UCSD-AML1 (cell line): ENCODE measurements around the gene HES4.
"Not testable (repeated sequence)": the region's sequence is repeated elsewhere in the genome, so short reads cannot be mapped to it uniquely, and the experiment has no call there.

Experiments
- DNase-seq: peaks from one replicate; lab custom pipeline; 2025; ENCODE audit not compliant: unreplicated experiment; lab: John Stamatoyannopoulos, UW

The HES4 gene

DNA sequence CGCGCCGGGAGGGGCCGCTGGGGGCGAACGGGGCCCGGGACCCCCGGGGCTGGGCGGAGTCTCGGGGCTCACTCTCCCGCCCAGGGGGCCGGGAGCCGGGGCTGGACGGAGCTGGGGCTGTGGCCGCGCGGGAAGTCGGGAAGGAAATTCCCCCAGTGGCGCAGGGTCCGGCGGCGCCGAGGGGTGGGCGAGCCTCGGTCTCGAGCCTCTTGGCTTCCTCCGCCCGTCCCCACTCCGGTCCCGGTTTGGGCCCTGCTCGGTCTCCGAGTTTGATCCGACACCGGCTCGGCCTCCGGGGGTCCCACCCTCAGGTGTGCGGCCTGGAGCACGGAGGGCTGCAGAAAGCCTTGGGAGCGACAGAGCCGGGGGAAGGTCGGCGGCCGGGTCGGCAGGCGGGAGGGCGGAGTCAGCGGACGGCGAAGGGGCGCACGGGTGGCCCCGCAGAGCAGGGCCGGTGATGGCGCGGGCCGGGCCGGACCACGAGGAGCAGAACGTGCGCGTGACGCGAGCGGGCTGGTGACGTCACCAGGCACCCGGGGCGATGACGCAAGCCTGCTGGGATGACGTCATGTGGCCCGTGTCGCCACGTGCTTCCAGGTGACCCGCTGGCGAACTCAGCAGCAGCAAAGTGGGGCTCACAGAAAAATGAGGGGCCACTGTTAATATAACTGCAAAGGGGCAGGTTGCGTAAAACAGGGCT, 610 bp upstream of the HES4 start:
- peak; percentile 74 for DNase-seq

DNA sequence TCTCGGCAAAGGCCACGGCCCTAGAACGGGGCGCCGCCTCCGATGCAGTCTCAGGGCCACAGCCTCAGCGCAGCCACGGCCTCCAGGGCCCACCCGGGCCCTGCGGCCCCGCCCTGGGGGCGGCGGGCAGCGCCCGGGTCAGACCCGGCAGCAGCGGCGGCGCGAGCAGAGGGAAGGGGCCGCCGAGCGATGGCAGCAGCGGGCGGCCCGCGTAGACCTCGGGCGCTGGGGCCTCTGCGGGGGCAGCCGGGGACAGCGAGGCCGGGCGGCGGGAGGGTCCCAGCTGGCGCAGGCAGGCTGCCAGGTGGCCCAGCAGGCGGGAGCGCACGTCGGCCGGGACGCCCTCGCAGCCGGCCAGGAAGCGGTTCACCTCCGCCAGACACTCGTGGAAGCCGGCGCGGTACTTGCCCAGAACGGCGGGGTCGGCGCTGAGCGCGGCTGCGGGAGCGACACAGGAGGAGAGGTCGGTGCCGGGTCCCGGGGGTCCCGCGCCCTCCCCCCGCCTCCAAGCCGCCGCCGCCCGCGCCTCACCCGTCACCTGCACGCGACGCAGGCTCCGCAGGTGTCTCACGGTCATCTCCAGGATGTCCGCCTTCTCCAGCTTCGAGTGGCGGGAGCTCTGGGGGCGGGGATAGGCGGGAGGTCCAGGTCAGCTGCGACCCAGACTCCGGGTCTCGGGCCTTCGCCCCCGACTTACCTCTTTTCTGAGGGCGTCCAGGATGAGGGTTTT, 737 bp downstream of the HES4 start:
- no peak for DNase-seq

DNA sequence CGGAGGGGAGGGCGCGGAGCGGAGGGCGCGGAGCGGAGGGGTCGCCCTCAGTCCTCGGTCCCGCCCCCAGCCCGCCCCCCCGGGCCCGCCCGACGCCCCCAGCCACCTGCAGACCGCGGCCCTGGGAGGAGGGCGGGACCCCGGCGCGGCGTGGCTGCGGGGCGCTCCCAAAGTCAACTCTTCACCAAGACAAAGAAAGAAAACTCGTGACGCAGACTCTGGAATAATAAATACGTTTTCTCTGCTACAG, 1.2 kb downstream of the HES4 start:
- DNase-seq: no peak

DNA sequence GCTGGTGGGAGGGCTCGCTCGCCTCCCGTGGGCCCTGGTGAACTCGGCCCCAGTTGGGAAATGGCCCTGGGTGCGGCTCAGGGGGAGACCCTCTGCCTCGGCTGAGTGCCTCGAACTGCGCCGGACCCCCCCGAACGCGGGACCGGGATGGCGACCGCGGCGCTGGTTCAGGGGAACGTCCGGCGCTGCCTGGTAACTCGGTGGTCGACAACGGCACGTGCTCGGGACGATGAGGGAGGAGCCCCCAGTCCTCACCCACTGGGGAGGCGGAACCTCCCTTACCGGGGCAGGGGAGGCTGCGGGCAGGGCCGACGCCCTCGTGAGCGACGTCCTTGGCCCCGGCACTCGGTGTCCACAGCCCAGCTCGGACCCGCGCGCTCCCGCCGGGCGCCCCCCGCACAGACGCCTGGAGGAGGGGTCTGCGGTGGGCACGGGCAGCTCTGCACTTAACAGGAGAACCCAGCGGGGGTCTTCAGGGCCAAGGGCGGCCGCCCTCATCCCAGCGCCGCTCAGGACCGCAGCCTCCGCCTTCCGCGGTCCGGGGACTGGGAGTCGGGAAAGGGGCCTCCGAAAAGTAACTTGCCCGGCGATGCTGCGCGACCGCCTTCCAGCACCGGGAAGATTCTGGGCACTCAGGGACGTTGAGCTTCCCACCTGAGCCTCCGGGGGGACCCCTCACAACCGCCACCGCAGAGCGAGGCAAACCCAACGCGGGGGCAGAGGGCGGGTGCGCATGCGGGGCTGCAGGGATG, 1.7 kb downstream of the HES4 start:
- DNase-seq: no peak

DNA sequence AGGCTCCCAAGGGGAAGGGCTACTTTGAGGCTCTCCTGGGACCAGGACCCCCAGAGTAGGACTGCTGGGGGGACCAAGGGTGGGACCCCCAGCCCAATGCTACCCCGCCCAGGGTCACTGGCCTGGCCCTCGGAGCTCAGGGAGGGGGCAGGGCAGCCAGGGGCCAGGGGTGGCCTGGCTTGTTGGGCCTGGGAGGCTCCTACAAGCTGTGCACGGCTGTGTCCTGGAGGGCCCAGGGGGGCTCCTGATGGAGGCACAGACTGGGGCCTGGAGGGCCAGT, 2.2 kb downstream of the HES4 start:
- no peak for DNase-seq

DNA sequence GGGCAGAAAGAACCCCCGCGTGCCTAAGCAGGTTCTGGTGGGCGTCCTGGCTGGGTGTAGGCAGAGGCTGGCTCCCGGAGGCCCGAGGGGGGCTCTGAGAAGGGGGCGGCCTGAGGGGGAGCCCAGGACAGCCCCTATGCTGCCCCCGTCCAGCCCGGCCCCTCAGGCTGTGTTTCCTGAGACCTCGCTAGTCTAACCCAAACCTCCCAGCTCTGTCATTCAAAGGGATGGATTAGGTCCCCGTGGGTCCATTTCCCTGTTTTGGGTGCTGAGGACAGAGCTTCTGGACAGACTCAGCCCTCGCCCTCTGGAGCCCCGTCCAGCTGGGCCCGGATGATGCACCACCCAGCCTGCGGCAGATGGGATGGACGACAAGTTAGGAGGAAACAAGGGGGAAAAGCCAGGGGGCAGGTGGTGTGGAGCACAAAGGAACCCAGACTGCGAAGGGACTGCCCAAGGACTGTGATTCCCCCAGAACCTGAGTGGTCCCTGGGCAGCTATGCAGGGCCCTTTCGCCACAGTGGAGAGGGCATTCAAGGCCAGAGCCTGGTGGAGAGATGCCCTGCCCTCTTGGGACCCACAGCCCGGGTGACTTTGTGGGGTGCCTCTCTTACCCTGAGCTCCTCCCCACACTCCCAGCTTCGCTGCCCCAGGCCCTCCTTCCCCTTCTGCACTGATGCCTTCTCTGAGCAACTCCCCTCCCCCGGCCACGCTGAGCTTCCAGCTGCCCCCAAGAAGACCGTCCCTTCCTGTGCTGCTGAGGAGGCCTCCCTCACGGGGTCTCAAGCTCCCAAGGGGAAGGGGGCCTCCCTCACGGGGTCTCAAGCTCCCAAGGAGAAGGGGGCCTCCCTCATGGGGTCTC, 2.8 kb downstream of the HES4 start:
- no peak for DNase-seq

DNA sequence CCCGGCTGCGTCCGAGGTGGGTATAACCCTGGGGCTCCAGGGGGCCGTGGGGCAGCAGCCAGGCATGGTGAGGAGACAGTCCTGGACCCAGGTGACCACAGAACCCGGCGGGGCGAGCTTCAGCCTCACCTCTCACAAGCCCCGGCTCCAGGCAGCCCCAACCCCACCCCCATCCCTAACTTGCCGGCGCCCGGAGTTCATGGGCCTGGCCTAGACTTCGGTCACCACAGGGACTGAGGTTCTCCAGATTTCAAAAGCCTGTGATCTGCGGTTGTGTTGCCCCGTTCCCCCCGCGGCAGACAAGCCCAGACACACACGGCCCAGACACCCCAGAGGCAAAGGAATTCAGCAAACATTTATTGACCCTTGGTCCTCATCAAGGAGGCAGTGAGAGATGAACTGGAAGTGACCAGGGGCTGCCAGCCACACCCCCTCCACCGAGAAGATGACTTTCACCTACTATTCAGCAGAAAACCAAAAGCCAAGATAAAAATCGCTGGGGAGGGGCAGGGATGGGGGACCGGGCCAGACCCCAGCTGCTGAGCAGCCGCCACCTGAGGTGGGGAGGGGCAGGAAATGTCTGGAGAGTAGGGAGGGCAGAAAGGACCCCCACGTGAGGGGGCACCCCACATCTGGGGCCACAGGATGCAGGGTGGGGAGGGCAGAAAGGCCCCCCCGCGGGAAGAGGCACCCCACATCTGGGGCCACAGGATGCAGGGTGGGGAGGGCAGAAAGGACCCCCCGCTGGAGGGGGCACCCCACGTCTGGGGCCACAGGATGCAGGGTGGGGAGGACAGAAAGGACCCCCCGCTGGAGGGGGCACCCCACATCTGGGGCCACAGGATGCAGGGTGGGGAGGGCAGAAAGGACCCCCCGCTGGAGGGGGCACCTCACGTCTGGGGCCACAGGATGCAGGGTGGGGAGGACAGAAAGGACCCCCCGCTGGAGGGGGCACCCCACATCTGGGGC, 3.9 kb downstream of the HES4 start:
- no peak for DNase-seq

DNA sequence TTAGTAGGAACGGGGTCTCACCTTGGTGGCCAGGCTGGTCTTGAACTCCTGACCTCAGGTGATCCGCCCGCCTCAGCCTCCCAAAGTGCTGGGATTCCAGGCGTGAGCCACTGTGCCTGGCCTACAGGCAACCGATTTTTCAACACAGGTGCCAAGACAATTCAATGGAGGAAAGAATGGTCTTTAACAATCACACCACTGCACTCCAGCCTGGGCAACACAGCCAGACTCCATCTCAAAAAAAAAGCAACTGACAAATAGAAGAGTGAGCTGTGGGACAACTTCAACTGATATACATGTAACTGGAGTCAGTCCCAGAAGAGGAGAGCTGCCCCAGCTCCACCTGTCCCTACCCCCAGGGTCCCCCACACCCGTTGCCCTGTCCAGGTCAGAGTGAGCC, 5.4 kb downstream of the HES4 start:
- DNase-seq: not testable (repeated sequence)

DNA sequence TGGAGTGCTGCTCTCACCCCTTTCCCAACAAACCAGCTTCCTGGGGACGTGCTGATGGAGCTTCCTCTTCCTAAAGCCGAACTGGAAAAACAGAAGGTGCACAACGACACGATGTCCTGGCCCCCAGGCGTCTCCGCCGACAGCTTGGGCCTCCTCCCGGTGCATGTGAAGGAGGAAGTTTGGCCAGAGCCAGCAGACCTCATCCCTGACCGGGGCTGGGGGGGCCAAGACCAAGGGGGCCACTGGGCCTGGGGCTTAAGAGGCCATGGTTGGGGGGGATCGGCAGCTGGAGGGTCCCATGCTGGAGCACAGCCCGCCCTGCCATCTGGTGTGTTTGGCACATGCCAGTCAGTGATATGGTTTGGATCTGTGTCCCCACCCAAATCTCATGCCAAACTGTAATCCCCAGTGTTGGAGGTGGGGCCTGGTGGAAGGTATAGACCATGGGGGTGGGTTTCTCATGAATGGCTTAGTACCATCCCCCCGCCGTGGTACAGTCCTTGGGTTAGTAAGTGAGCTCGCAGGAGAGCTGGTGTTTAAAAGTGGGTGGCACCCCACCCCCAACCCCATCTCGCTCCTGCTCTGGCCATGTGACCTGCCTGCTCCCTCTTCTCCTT, 6.4 kb downstream of the HES4 start:
- DNase-seq: no peak

DNA sequence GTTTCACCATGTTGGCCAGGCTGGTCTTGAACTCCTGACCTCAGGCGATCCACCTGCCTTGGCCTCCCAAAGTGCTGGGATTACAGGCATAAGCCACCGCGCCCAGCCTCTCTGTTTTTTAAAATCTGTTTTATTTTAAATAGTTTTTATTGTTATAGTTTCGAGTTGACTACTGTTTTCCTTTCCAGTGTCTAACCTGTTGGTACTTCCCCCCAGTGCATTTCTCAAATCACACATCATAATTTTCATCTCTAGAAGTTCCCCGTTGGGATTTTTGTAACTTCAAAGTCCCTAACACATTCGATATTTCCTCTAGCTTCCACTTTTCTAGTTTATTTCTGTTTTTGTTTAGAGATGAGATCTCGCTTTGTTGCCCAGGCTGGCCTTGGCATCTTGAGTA, 7.5 kb downstream of the HES4 start:
- DNase-seq: no peak

DNA sequence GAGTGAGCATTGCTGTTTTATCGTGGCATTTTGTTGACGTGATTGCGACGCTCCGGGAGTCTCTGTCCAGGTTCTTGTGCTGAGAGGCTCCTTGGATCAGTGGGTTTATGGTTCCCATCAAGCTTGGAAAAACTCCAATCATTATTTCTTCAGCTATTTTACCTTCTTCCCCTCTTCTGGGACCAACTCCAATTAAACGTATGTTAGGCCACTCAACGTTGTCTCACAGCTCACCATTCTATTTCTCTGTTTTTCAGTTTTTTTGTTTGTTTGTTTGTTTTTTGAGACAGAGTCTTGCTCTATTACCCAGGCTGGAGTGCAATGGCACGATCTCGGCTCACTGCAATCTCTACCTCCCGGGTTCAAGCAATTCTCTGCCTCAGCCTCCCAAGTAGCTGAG, 8.0 kb downstream of the HES4 start:
- no peak for DNase-seq

DNA sequence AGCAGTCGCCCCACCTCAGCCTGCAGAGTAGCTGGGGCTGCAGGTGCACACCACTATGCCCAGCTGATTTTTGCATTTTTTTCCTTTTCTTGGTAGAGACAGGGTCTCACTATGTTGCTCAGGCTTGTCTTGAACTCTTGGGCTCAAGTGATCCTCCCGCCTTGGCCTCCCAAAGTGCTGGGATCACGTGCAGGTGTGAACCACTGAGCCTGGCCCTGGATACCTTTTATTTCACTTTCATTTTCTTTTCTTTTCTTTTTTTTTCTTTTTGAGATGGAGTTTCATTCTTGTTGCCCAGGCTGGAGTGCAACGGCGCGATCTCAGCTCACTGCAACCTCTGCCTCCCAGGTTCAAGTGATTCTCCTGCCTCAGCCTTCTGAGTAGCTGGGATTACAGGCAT, 8.6 kb downstream of the HES4 start:
- DNase-seq: not testable (repeated sequence)

DNA sequence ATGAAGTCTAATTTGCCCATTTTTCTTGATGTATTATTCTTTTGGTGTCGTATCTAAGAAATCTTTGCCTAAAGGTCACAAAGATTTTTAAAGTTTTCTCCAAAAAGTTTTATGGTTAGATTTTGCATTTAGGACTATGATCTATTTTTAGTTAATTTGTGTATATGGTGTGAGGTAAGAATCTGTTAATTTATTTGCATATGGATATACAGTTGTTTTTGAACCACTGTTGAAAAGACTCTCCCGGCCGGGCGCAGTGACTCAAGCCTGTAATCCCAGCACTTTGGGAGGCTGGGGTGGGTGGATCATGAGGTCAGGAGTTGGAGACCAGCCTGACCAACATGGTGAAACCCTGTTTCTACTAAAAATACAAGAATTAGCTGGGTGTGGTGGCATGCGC, 11.8 kb downstream of the HES4 start:
- DNase-seq: not testable (repeated sequence)

DNA sequence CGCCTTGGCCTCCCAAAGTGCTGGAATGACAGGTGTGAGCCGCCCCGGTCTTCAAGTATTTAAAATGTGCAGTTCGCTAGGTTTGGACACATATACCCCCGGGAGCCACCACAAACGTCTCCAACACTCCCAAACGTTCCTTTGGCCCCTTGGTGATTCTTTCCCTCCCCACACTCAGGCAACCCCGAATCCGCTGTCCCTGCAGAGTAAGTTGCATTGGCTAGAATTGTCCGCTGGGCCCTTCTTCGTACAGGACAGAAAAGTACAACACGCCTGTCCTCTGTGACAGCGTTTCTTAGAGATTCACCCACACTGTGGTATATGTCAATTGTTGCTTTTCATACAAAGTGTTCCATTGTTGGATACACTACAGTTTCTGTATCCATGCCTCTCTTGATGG, 14.8 kb downstream of the HES4 start:
- no peak for DNase-seq

DNA sequence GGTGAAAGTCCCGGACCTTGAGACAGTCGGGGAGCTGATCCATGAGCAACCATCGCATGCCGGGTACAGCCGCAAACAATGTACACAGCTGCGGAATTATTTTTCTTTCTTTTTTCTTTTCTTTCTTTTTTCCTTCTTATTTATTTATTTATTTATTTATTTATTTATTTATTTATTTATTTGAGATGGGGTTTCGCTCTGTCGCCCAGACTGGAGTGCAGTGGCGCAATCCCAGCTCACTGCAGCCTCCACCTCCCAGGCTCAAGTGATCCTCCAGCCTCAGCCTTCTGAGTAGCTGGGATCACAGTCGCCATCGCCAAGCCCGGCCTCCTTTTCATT, 15.5 kb downstream of the HES4 start:
- DNase-seq: no peak

DNA sequence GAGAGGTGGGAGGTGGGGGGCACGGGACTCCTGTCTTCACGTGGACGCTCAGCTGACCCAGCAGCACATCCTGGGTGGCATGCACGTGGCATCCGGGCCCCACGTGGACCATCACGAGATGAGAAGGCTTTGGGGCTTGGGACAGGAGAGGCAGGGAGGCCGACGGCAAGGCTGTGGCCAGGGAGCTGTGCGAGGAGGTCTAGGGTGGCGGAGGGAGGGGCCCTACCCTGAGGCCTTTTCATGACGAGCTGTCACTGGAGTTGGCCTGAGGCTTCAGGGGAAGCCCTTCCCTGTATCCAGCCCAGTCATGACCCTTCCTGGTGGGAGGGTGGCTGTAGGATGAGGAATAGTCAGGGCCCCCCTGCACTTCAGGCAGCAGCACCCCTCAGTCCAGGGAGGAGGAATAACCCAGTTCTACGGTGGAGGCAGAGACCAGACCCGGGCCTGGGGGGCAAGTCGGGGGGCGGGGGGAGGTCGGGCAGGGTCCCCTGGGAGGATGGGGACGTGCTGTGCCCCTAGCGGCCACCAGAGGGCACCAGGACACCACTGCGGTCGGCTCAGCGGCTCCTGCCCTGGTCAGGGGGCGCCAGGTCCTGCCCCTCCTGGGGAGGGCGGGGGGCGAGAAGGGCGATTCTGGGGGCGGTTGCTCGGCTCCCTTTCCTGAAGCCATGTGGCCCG, 16.0 kb downstream of the HES4 start:
- DNase-seq: peak; percentile 46

DNA sequence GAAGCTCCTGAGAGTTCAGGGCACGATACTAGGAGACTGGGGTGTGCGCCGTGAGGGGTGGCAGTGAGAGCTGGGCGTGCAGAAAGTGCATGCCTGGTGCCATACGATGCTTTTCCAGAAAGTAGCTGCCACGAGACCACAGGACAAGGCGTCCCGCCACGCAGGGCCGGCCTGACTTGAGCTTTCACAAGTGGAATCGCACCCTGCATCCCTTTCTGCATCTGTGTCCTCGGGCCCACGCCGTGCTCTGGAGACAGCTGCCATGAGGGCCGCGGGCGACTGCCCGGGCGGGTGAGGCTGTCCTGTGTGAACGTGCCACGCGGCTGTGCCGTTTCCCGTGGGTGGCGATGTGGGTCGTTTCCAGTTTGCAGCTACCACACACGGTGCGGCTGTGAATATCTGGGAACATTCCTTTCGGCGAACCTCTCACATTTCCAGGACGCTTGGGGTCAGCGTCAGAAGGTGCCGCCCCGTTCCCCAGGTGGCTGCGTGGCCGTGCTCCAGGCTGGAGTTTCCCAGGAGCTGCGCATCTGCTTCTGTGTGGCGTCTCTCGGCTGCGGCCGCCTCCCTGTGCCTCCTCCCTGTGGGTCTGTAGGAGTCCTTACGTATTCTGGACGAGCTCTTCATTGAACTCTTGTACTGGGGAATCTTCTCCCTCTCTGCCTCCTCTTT, 17.0 kb downstream of the HES4 start:
- DNase-seq: no peak

DNA sequence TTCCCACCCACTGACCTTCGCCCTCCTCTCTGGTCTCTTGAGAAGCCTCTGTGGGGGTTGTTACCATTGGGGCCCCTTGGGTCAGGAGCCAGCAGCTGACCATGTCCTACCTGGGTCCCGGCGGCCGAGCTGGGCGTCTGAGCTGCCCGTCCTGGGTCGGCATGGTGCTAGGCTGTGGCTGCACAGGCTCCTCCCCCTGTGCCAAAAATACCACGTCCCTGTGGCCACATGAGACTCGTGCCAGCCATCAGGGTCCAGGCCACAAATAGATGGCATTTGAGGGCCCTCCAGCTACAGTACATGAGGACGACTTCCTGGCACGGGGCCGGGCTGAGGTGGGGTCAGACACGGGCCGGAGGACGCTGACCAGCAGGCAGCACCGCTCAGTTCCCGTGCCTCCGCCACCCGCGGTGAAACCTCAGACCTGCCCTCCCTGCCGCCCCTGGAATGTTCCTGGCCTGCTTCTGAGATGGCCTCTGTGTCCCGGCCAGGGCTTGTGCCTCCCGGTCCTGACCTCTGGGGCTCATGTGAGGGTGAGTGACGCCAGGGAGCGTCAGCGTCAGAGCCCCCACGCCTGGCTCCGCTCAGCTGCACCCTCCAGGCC, 17.8 kb downstream of the HES4 start, which contains the start of gene PERM1:
PERM1 (minus strand) TSS at position 139 of the 604 bp plus-strand sequence. CDS start 1,064 bp downstream, outside the sequence.
- DNase-seq: no peak
